Parathyroid adenoma (tissue), 2 donors: Measurements from ENCODE around the gene GVQW3.

ENCODE experiments used
- H2AFZ ChIP-seq: fragments of 300-600 bp; sonication (generic); one replicate; pipeline ENCODE4 v1.7.0; 2017; ENCODE audit warnings: antibody characterized with exemption, mild to moderate bottlenecking
- H3K27ac ChIP-seq: fragments of 300-600 bp; sonication (generic); one replicate; pipeline ENCODE4 v1.7.0; 2017
- H3K27me3 ChIP-seq: fragments of 300-600 bp; sonication (generic); one replicate; pipeline ENCODE4 v1.7.0; 2017; ENCODE audit warnings: low read length; ENCODE audit not compliant: control insufficient read depth, insufficient read depth
- H3K36me3 ChIP-seq: fragments of 300-600 bp; sonication (generic); one replicate; pipeline ENCODE4 v1.7.0; 2017; ENCODE audit warnings: low read length; ENCODE audit not compliant: control insufficient read depth, insufficient read depth
- H3K4me1 ChIP-seq: fragments of 300-600 bp; sonication (generic); one replicate; pipeline ENCODE4 v1.7.0; 2017; ENCODE audit warnings: control low read depth
- H3K4me2 ChIP-seq: fragments of 300-600 bp; sonication (generic); one replicate; pipeline ENCODE4 v1.7.0; 2017; ENCODE audit warnings: low read length
- H3K4me3 ChIP-seq: fragments of 300-600 bp; sonication (generic); one replicate; pipeline ENCODE4 v1.7.0; 2017; ENCODE audit warnings: low read depth, low read length
- H3K79me2 ChIP-seq: fragments of 300-600 bp; sonication (generic); one replicate; pipeline ENCODE4 v1.7.0; 2017; ENCODE audit warnings: control low read depth
- H3K9ac ChIP-seq: fragments of 300-600 bp; sonication (generic); one replicate; pipeline ENCODE4 v1.7.0; 2017; ENCODE audit warnings: mild to moderate bottlenecking
- H3K9me3 ChIP-seq: fragments of 300-600 bp; sonication (generic); one replicate; pipeline ENCODE4 v1.7.0; 2017; ENCODE audit warnings: low read length; ENCODE audit not compliant: control insufficient read depth
- CTCF ChIP-seq: fragments of 300-600 bp; sonication (generic); IDR thresholded peaks from one replicate; pipeline ENCODE4 v1.7.0; 2017; ENCODE audit warnings: antibody characterized with exemption, mild to moderate bottlenecking
- donor health status: primary hyperparathyroidism.

The GVQW3 gene

GRCh38 chr11:76355172-76355571 lies 26.0 kb upstream of the GVQW3 start:
- no peak for TF ChIP-seq CTCF
- no peaks in the 10 kb centered on the region for H3K36me3 ChIP-seq
- no peaks in the 10 kb centered on the region for H3K79me2 ChIP-seq
- H2AFZ ChIP-seq: no peak overlapping the region
- H3K4me3 ChIP-seq: no peak overlapping the region
- no peaks in the 10 kb centered on the region for H3K9me3 ChIP-seq
- H3K9ac ChIP-seq: no peak overlapping the region
- H3K27me3 ChIP-seq: no peaks in the 10 kb centered on the region
- no peak overlapping the region for H3K27ac ChIP-seq
- no peaks in the 10 kb centered on the region for H3K4me1 ChIP-seq
- no peak overlapping the region for H3K4me2 ChIP-seq

GRCh38 chr11:76361374-76361773 lies 19.7 kb upstream of the GVQW3 start:
- H3K27me3 ChIP-seq: no peaks in the 10 kb centered on the region
- H3K4me2 ChIP-seq: no peak overlapping the region
- H3K9me3 ChIP-seq: no peaks in the 10 kb centered on the region
- no peak for TF ChIP-seq CTCF
- no peak overlapping the region for H3K4me3 ChIP-seq
- no peak overlapping the region for H3K27ac ChIP-seq
- H2AFZ ChIP-seq: no peak overlapping the region
- no peaks in the 10 kb centered on the region for H3K36me3 ChIP-seq
- H3K4me1 ChIP-seq: no peaks in the 10 kb centered on the region
- H3K79me2 ChIP-seq: no peaks in the 10 kb centered on the region
- no peak overlapping the region for H3K9ac ChIP-seq

- no peak overlapping the region for H3K4me3 ChIP-seq
- no peak for TF ChIP-seq CTCF
- no peak overlapping the region for H3K27ac ChIP-seq
Measured at GRCh38 chr11:76361776-76362175, 19.3 kb upstream of the GVQW3 start.

GRCh38 chr11:76362716-76363115 lies 18.4 kb upstream of the GVQW3 start:
- H3K36me3 ChIP-seq: no peaks in the 10 kb centered on the region
- H3K4me3 ChIP-seq: no peak overlapping the region
- no peaks in the 10 kb centered on the region for H3K9me3 ChIP-seq
- no peaks in the 10 kb centered on the region for H3K4me1 ChIP-seq
- H3K4me2 ChIP-seq: no peak overlapping the region
- no peaks in the 10 kb centered on the region for H3K27me3 ChIP-seq
- no peak overlapping the region for H3K27ac ChIP-seq
- no peak overlapping the region for H3K9ac ChIP-seq
- H2AFZ ChIP-seq: no peak overlapping the region
- no peaks in the 10 kb centered on the region for H3K79me2 ChIP-seq
- no peak for TF ChIP-seq CTCF

More at GRCh38 chr11:76361776-76362175, 19.3 kb upstream of the GVQW3 start:
- Histone ChIP-seq H3K9ac (no peak overlapping the region), H3K4me2 (no peak overlapping the region), H3K36me3 (no peaks in the 10 kb centered on the region), H3K79me2 (no peaks in the 10 kb centered on the region), H3K27me3 (no peaks in the 10 kb centered on the region), H2AFZ (no peak overlapping the region), H3K9me3 (no peaks in the 10 kb centered on the region), H3K4me1 (no peaks in the 10 kb centered on the region)

GRCh38 chr11:76365038-76365679 lies 16.0 kb upstream of the GVQW3 start:
- Histone ChIP-seq H3K4me1 (no peaks in the 10 kb centered on the region), H3K27me3 (no peaks in the 10 kb centered on the region), H2AFZ (no peak overlapping the region), H3K4me2 (no peak overlapping the region), H3K36me3 (no peaks in the 10 kb centered on the region), H3K9ac (no peak overlapping the region), H3K27ac (no peak overlapping the region), H3K9me3 (no peaks in the 10 kb centered on the region), H3K79me2 (peaks cover 3% of the 10 kb centered on the region), H3K4me3 (no peak overlapping the region)
- no peak for TF ChIP-seq CTCF
